K562 (cell line): ENCODE measurements around the gene NINJ1. TPM values are rescaled to one million over a fixed set of nuclear protein-coding genes. Genes with fewer than 3 reads are reported as not detected.

Experiments
- ATAC-seq: fragments of 200-7000 bp; cut with Tn5 transposase; 3 replicates; pipeline ENCODE4 v1.9.1; 2020; ENCODE audit warnings: moderate library complexity
- BruUV-seq: library from RNA; stranded (reverse); fragments of 400-500 nt; replicated peaks from 2 replicates; lab custom pipeline; 2021; lab: Mats Ljungman, UMichigan
- CTCF ChIA-PET: fragments of 300-600 bp; formaldehyde crosslinking; extraction: SDS; loops from one replicate; lab custom pipeline; 2021; ENCODE audit warnings: low intra/inter-chr PET ratio; lab: Yijun Ruan, JAX
- POLR2A ChIA-PET: fragments of 300-600, 350-650 bp; sonication (Branson Sonifier 250); formaldehyde crosslinking; extraction: SDS; loops from one replicate; lab custom pipeline; 2021; ENCODE audit warnings: antibody characterized with exemption, inconsistent platforms; lab: Yijun Ruan, JAX
- DNase-seq, 4 experiments: peaks; one replicate each; pipeline versions ENCODE4 v3.0.0 to v3.0.0-alpha.2; 2011 to 2018; ENCODE audit warnings: low spot score in 3 of 4, mixed read lengths in 3 of 4; ENCODE audit errors: extremely low read depth in 1 of 4
- FAIRE-seq: peaks from 2 replicates; lab custom pipeline; 2011; peaks lifted over from hg19 to GRCh38; lab: Jason Lieb, UNC
- H2AFZ ChIP-seq: 2 replicates; pipeline ENCODE4 v1.6.0; 2011; ENCODE audit warnings: low read depth, low read length, control low read depth, inconsistent platforms
- H3K27ac ChIP-seq: fragments of 200-600 bp; 3 replicates; pipeline ENCODE4 v1.8.0; 2011; ENCODE audit warnings: low read depth, mild to moderate bottlenecking, control low read depth, inconsistent platforms, low read length, moderate library complexity, mixed read lengths; ENCODE audit errors: extremely low read depth
- H3K27me3 ChIP-seq, 2 experiments: fragments of 300-600 bp in 1 of 2; 2 replicates in 1 of 2; 3 replicates in 1 of 2; pipeline versions ENCODE4 v1.6.0 to v1.8.0; 2011; ENCODE audit warnings: inconsistent platforms in 2 of 2, low read length in 2 of 2, mild to moderate bottlenecking in 1 of 2, mixed read lengths in 1 of 2, moderate library complexity in 1 of 2; ENCODE audit not compliant: control insufficient read depth in 2 of 2, insufficient read depth in 2 of 2
- H3K36me3 ChIP-seq: fragments of 300-600 bp; 3 replicates; pipeline ENCODE4 v1.8.0; 2011; ENCODE audit warnings: mild to moderate bottlenecking, low read length, inconsistent platforms; ENCODE audit not compliant: control insufficient read depth, insufficient read depth
- H3K4me1 ChIP-seq, 2 experiments: fragments of 200-600 bp in 1 of 2; replicated peaks in 1 of 2; 2 replicates in 1 of 2; 3 replicates in 1 of 2; pipeline versions ENCODE4 v1.5.1 to v1.8.0; 2011; ENCODE audit warnings: inconsistent platforms in 2 of 2, low read length in 2 of 2, mild to moderate bottlenecking in 1 of 2, mixed read lengths in 1 of 2, moderate library complexity in 1 of 2; ENCODE audit not compliant: control insufficient read depth in 2 of 2, insufficient read depth in 2 of 2
- H3K4me2 ChIP-seq: 2 replicates; pipeline ENCODE4 v1.6.1; 2011; ENCODE audit warnings: low read length, control low read depth, inconsistent platforms, mixed read lengths; ENCODE audit not compliant: insufficient read depth
- H3K4me3 ChIP-seq: fragments of 200-600 bp; sonication (generic), shearing (Covaris generic); 2 replicates; pipeline ENCODE4 v1.5.1; 2016; ENCODE audit warnings: control low read depth, inconsistent platforms
- H3K79me2 ChIP-seq: fragments of 200-600 bp; 3 replicates; pipeline ENCODE4 v1.8.0; 2011; ENCODE audit warnings: low read length, inconsistent platforms; ENCODE audit not compliant: control insufficient read depth, insufficient read depth
- H3K9ac ChIP-seq, 2 experiments: 2 replicates each; pipeline versions ENCODE4 v1.6.0 to v1.6.1; 2011; ENCODE audit warnings: low read depth in 2 of 2, low read length in 2 of 2, control low read depth in 1 of 2, inconsistent platforms in 1 of 2, mild to moderate bottlenecking in 1 of 2, mixed read lengths in 1 of 2; ENCODE audit not compliant: insufficient read depth in 1 of 2
- H3K9me1 ChIP-seq: one replicate; pipeline ENCODE4 v1.6.0; 2011; ENCODE audit warnings: inconsistent platforms, mild to moderate bottlenecking, low read length, moderate library complexity; ENCODE audit not compliant: control insufficient read depth, insufficient read depth
- H3K9me3 ChIP-seq: replicated peaks from 2 replicates; pipeline ENCODE4 v1.5.1; 2011; ENCODE audit warnings: low read depth, low read length, inconsistent platforms; ENCODE audit not compliant: control insufficient read depth, insufficient read depth
- H4K20me1 ChIP-seq: replicated peaks from 2 replicates; pipeline ENCODE4 v1.6.1; 2011; ENCODE audit warnings: low read length, inconsistent platforms, mixed read lengths; ENCODE audit not compliant: control insufficient read depth, insufficient read depth
- CBX3 ChIP-seq, 2 experiments: IDR thresholded peaks; 1 replicate in 1 of 2; 2 replicates in 1 of 2; pipeline ENCODE4 v1.6.1; 2012; ENCODE audit warnings: inconsistent platforms in 2 of 2, low read length in 2 of 2, borderline replicate concordance in 1 of 2, control low read depth in 1 of 2
- DIDO1 ChIP-seq: fragments of 450-650 bp; IDR thresholded peaks from 2 replicates; pipeline ENCODE4 v1.6.1; 2016; ENCODE audit warnings: low read depth, missing biosample characterization, missing genetic modification characterization
- KLF16 ChIP-seq: IDR thresholded peaks from 2 replicates; pipeline ENCODE4 v1.6.1; 2016; ENCODE audit warnings: antibody characterized with exemption
- RCOR1 ChIP-seq, 2 experiments: IDR thresholded peaks; 2 replicates each; pipeline ENCODE4 v1.6.1; 2012; ENCODE audit warnings: low read depth in 2 of 2, low read length in 2 of 2, borderline replicate concordance in 1 of 2, improper control_type of control experiment in 1 of 2
- SMC3 ChIP-seq: conservative IDR thresholded peaks from 2 replicates; pipeline ENCODE4 v1.6.1; 2011; ENCODE audit warnings: low read depth, low read length, improper control_type of control experiment; ENCODE audit not compliant: insufficient read depth
- TEAD4 ChIP-seq, 2 experiments: sonication (generic) in 1 of 2; formaldehyde crosslinking in 1 of 2; IDR thresholded peaks; 2 replicates each; pipeline versions ENCODE4 v1.6.1 to v1.8.0; 2012 to 2022; ENCODE audit warnings: borderline replicate concordance in 1 of 2, inconsistent platforms in 1 of 2, low read length in 1 of 2, mild to moderate bottlenecking in 1 of 2, missing genetic modification reagents in 1 of 2
- ZFP1 ChIP-seq: fragments of 450-650 bp; formaldehyde crosslinking; IDR thresholded peaks from 2 replicates; pipeline ENCODE4 v1.4.0; 2020; ENCODE audit warnings: mild to moderate bottlenecking, mixed read lengths
- ZNF766 ChIP-seq: fragments of 200-800 bp; sonication (Bioruptor generic); conservative IDR thresholded peaks from 2 replicates; pipeline ENCODE4 v1.6.1; 2016; ENCODE audit warnings: missing genetic modification characterization, missing compliant biosample characterization
- WGBS: fragments of 100-300 bp; shearing (Covaris generic); methylation state at CpG from one replicate; pipeline ENCODE4 v1.1.6; 2016; ENCODE audit warnings: low coverage, mixed read lengths; ENCODE audit not compliant: insufficient coverage; ENCODE audit errors: missing lambda C conversion rate; 5-methylcytosine and 5-hydroxymethylcytosine counted together
- in situ Hi-C: fragments of 300-500 bp; cut with MboI; formaldehyde crosslinking; loops from 4 replicates; pipeline ENCODE4 v1.15.0; 2018; ENCODE audit warnings: inconsistent platforms, mixed read lengths
- intact Hi-C: fragments of 100-400 bp; cut with micrococcal nuclease; formaldehyde crosslinking; loops from 2 replicates; pipeline ENCODE4 v1.14.2; 2022
- polyA plus RNA-seq, 8 experiments: library from polyadenylated mRNA; depleted of rRNA in 4 of 8; stranded (reverse) in 5 of 8; unstranded in 3 of 8; fragments of >200 nt; fragmentation: Nextera tagmentation in 2 of 8; fragmentation: Illumina TruSeq in 1 of 8; extraction: Ambion mirVana in 2 of 8; extraction: Trizol in 1 of 8; gene quantifications; 2 replicates each; pipeline versions ENCODE4 v1.2.1 to v1.2.3, GENCODE V29; 2011 to 2014; ENCODE audit warnings: inconsistent platforms in 1 of 8, missing spikeins in 1 of 8
- total RNA-seq, 7 experiments: library from RNA; depleted of rRNA in 6 of 7; stranded (reverse); fragments of >200 nt in 6 of 7; fragmentation: Illumina TruSeq in 2 of 7; extraction: Trizol in 2 of 7; gene quantifications; 2 replicates each; pipeline versions ENCODE4 v1.2.1 to v1.2.3, GENCODE V29; 2011 to 2021; ENCODE audit warnings: low replicate concordance in 1 of 7
- TF ChIP-seq, protein P1 (sequence below), 2 experiments: fragments of 450-650 bp; formaldehyde crosslinking in 1 of 2; IDR thresholded peaks; 2 replicates each; pipeline versions ENCODE4 v1.4.0 to v1.6.1; 2014 to 2020; ENCODE audit warnings: mild to moderate bottlenecking in 2 of 2, borderline replicate concordance in 1 of 2, low read depth in 1 of 2
- TF ChIP-seq, protein P2 (sequence below), 3 experiments: IDR thresholded peaks in 2 of 3; conservative IDR thresholded peaks in 1 of 3; 2 replicates each; pipeline ENCODE4 v1.5.1; 2011 to 2012; ENCODE audit warnings: low read length in 3 of 3, mild to moderate bottlenecking in 3 of 3, control low read depth in 2 of 3, improper control_type of control experiment in 1 of 3, inconsistent platforms in 1 of 3, low read depth in 1 of 3, mixed read lengths in 1 of 3, moderate library complexity in 1 of 3; ENCODE audit not compliant: insufficient read depth in 2 of 3

The NINJ1 gene
- total and polyA plus RNA-seq, 9 of the 15 experiments (the other 6 are each of a cell fraction or from before 2014, with no cell fraction given): 0.13 to 8.4 (median 4.9) TPM

DNA sequence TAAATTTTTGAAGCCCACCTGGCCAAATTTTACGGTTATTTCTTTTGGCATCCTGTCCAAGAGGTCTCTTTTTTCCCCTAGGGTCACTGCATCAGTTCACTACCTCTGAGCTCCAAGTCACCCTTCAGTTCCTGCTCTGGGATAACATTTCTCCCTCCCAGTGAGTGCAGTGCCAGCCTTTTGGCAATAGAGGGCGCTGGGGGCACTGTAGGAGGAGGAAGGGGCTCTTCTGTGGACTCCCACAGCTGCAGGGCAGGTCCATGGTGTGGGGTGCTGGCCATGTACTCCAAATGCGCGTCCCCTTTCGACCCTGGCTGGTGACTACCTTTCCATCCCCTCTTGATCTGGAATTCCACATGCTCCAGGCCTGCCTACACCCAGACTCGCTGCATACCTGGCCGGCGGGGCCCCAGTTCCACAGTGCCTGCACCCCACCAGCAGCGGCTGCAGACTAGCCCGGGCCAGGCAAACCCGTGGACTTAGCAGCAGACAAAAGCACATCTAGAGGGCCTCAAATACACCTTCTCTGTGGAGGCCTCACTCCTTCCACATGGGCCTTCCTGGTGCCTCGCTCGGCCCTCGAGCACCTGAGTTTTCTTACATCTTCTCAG lies 20.3 kb upstream of the NINJ1 start:
- Histone ChIP-seq H3K36me3 (no peaks in the 10 kb centered on the region), H2AFZ (no peak overlapping the region), H3K4me1 (peaks cover 0 to 6% of the 10 kb centered on the region in 2 experiments; a peak in 1 of 5 replicates), H3K9me1 (no peaks in the 10 kb centered on the region), H3K27me3 (peaks cover 2 to 16% of the 10 kb centered on the region in 2 experiments; a peak in 3 of 5 replicates), H3K9me3 (no peaks in the 10 kb centered on the region), H4K20me1 (0 out of 2 replicates have a peak, but pooled peaks cover 8% of the 10 kb centered on the region), H3K79me2 (no peaks in the 10 kb centered on the region), H3K4me3 (no peak overlapping the region), H3K4me2 (no peak overlapping the region), H3K27ac (no peak overlapping the region), H3K9ac (no peak overlapping the region)
- BruUV-seq: no TSS peak
- CTCF ChIA-PET: interaction anchor here (0.9 kb wide), 1 partner anchor 45 kb away, joined by 3 read pairs; no protein-coding TSS in a partner anchor
- POLR2A ChIA-PET: interaction anchor here (0.6 to 0.9 kb wide), 4 partner anchors 9 to 34 kb away, joined by 3 to 4 read pairs (median 3); no protein-coding TSS in a partner anchor
- in situ Hi-C loops (no loop called here), intact Hi-C loops (loop anchor here (5.0 kb wide), 1 partner anchor 47 kb away; no protein-coding TSS in a partner anchor)
- 42% methylated on average over 14 of the region's 14 CpGs for WGBS
- peak; percentile 81 for FAIRE-seq
- ATAC-seq: peak; percentile 92
- peak; percentile 66 to 80 (median 68) for DNase-seq
- TF ChIP-seq, protein P1, sequence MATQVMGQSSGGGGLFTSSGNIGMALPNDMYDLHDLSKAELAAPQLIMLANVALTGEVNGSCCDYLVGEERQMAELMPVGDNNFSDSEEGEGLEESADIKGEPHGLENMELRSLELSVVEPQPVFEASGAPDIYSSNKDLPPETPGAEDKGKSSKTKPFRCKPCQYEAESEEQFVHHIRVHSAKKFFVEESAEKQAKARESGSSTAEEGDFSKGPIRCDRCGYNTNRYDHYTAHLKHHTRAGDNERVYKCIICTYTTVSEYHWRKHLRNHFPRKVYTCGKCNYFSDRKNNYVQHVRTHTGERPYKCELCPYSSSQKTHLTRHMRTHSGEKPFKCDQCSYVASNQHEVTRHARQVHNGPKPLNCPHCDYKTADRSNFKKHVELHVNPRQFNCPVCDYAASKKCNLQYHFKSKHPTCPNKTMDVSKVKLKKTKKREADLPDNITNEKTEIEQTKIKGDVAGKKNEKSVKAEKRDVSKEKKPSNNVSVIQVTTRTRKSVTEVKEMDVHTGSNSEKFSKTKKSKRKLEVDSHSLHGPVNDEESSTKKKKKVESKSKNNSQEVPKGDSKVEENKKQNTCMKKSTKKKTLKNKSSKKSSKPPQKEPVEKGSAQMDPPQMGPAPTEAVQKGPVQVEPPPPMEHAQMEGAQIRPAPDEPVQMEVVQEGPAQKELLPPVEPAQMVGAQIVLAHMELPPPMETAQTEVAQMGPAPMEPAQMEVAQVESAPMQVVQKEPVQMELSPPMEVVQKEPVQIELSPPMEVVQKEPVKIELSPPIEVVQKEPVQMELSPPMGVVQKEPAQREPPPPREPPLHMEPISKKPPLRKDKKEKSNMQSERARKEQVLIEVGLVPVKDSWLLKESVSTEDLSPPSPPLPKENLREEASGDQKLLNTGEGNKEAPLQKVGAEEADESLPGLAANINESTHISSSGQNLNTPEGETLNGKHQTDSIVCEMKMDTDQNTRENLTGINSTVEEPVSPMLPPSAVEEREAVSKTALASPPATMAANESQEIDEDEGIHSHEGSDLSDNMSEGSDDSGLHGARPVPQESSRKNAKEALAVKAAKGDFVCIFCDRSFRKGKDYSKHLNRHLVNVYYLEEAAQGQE (IDR thresholded peaks at IDR 0.05; ENCODE audit: borderline replicate concordance): peak; percentile 40; the same call in 1 of the 2 replicates
- TF ChIP-seq, protein P1 (CRISPR knock-in tag; IDR thresholded peaks at IDR 0.05; ENCODE audit: low read depth): no peak
- TF ChIP-seq, protein P2, sequence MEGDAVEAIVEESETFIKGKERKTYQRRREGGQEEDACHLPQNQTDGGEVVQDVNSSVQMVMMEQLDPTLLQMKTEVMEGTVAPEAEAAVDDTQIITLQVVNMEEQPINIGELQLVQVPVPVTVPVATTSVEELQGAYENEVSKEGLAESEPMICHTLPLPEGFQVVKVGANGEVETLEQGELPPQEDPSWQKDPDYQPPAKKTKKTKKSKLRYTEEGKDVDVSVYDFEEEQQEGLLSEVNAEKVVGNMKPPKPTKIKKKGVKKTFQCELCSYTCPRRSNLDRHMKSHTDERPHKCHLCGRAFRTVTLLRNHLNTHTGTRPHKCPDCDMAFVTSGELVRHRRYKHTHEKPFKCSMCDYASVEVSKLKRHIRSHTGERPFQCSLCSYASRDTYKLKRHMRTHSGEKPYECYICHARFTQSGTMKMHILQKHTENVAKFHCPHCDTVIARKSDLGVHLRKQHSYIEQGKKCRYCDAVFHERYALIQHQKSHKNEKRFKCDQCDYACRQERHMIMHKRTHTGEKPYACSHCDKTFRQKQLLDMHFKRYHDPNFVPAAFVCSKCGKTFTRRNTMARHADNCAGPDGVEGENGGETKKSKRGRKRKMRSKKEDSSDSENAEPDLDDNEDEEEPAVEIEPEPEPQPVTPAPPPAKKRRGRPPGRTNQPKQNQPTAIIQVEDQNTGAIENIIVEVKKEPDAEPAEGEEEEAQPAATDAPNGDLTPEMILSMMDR (IDR thresholded peaks at IDR 0.05 in 2 of 3, conservative IDR thresholded peaks at IDR 0.05 in 1 of 3; ENCODE audit: insufficient read depth in 2 of 3, low read depth in 1 of 3, low read length in 3 of 3): peak; percentile 83 to 94 (median 83)
- TF ChIP-seq DIDO1 (tag) (no peak), TEAD4 (IDR thresholded peaks at IDR 0.05; ENCODE audit: low read length) (no peak), TEAD4 (CRISPR knock-in tag; IDR thresholded peaks at IDR 0.05; ENCODE audit: borderline replicate concordance) (no peak), CBX3 (IDR thresholded peaks at IDR 0.05; ENCODE audit: borderline replicate concordance in 1 of 2, low read length in 2 of 2) (no peak), ZFP1 (CRISPR knock-in tag) (no peak), SMC3 (peak; percentile 54), ZNF766 (no peak), KLF16 (peak; percentile 18; the same call in 1 of the 2 replicates), RCOR1 (IDR thresholded peaks at IDR 0.05; ENCODE audit: borderline replicate concordance in 1 of 2, low read depth in 2 of 2, low read length in 2 of 2) (0 out of 4 replicates have a peak, but pooled peaks of 1 of the 2 experiments have one; percentile 26)
